ENCODE measurements around the gene GATAD2B.

Gene GATAD2B

DNA sequence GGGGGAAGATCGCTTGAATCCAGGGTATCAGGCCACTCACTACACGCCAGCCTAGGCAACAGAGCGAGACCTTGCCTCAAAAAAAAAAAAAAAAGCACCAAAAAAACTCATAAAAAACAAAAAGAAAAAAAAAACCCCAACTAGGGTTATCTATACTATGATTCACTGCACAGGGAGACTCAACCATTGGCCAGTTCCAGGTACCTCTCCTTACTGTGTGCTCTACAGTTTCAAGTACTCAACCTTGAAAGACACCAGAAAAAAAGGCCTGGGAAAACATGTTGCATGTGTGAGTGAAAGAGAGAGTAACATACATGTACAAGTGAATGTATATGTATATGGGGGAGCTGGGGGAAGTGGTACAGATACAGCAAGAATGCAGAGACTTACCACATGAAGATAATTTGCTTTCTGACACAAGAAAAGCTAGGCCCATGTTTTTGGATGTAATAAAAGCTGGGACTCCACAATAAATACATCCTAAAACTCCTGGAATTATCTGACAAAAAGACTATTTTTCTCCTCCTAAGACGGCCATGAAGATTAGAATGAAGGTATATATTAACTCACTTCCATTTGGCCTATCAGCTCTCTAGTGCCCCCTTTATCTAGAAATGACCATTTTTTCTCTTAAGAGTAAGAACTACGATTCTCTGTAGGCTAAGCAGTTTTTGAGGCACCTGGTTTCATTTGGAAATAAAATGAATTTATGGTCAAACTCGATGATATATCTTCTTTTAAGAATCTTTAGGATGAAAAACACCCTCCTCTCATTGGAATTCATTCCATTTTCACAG, 95.4 kb downstream of the GATAD2B start:
- DNase-seq: no peak

DNA sequence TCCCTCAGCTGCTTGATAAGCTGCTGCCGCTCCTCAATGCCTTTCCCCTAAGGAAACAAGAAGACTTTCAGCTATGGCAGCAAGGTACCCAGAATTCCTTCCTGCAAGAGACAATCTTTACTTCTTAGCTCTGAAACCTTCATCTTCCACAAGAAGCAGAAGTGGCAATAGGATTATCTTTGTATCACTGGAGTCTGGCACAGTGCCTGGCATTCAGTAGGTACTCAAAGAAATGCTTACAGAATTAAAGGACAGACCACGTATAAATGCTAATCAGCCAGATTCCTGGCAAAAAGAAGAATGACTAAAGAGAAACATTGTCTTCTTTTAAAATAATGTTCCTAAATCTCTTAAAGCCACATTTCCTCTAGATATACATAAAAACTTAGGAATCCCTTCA, 103.9 kb downstream of the GATAD2B start:
- no peak for DNase-seq

DNA sequence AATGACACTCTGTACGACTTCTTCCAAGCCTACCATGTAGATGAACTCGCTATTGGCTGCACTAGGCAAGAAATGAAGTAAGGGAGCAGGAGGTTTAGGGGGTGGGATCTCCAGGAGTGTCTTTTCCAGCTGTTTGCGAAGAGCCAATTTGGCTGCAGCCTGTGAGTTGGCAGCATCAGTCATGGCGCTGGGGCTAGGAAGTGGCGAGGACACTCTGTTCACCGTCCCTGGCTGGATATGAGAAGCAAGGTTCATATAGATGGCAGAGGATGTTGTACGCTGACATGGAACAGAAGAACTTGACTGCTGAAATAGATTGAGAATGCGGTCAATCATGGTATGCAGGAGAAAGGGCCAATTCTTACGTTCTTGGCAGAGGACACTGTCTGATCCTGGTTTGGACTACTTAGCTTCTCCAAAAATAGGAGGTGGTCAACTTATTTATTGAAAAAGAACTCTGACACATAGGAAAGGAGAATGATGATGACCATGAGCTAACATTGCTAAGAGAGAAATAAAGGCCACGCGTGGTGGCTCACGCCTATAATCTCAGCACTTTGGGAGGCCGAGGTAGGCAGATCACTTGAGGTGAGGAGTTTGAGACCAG, 106.4 kb downstream of the GATAD2B start:
- no peak for DNase-seq

DNA sequence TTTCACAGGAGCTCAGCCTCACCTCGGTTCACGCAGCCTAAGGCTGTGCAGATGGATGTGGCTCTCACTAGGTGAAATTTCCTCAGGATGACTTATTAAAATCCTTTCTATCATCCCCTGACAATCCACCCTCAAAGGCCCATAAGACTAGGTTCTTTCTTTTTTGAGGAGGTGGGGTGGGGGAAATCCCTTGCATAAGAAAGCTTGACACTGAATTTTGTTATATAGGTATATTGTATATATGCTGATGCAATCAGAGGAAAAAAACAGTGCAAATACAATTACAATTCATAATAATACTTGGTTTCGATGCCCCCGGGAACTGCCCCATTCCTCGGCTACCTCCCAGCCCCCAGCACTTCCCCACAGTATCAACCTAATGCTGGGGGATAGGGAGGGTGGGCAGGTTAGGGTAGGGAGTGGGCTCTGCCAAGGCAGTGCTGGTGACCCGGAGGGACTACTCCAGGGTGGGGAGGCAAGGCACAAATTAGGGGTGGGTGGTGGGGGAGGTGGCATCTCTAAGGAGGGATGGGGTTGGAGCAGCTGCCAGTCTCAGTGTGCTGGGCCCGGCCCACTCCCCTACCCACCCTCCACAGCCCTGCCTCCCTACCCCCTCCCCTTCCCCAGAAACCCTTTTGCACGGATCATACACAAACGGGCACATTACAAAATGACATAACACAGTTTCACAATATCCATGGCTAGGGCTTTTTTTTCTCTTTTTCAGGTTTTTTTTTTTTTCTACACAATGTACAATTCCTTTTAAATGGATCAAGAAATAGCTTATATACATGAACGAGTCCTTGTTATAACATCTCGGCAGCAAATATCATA, 116.7 kb downstream of the GATAD2B start:
- DNase-seq: no peak

DNA sequence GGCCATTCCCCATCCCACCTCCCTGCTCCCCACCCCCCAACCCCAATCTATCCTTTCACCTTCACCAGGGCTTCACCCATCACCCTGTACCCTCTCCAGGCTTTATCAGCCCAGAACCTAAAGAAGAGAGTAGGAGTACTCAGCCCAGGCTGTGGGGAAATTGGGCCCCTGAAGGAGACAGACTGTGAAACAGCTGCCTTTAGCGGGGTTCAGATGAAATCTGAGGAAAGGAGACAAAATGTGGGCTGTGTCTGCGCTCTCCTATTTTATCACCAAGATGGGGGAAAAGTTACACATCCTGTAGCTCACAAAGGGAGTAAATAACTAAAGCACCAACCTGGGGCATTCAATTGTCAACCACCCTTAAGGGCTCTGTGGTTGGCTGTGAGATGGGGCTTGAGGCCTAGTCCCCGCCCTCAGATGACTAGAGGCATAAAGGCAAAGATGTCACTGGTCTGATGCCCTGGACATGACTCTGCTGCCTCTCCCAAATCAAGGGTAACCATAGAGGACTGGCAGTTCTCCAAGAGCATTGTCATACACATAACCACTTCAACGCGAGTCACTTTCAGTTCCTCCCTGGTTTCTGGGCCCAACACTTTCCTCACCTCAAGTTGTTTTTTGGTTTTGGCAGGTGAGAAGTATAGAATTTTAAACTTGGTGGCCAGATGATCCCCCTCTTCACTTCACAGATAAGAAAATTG, 117.6 kb downstream of the GATAD2B start:
- no peak for DNase-seq

DNA sequence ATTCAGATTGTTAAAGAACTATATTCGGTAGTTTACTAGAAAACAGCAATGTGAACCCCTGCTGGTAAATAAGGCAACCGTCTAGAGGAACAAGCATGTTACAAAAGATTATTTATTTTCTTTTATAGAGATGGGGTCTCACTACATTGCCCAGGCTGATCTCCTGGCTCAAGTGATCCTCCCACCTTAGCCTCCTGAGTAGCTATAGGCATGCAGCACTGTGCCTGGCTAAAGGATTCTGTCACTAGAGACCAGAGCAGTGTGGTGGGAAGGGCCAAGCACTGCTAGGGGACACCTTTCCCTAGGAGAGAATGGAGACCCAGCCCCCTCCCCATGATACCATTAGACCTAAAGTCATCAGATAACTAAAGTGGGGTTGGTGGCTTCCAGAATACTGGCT, 118.7 kb downstream of the GATAD2B start:
- no peak for DNase-seq

DNA sequence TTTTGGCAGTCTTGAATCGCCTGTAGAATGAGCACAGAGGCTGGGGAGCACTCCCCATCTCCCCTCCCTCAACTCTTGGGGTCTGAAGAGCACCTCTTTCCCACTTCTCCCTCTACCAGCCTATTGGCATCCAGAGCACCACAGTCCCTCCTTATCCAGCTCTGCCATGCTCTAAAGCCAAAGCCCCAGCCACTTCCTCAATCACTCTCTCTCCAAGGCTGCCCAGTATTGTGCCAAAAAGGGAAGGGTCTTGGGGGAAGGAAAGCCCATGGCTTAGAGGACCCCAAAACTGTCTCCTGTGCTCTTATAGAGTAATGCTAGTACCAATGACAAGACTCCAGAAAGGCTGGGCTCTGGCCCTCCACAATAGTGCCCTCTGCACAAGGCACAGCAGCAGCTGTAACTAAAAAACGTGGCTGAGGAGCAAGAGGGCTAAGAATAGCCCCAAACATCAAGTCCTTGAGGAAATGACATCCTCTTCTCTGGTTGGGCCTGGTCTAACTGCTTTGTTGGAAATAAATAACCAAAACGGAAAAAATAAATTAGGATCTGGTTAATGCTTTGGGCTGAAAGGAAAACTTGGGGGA, 119.2 kb downstream of the GATAD2B start:
- no peak for DNase-seq

DNA sequence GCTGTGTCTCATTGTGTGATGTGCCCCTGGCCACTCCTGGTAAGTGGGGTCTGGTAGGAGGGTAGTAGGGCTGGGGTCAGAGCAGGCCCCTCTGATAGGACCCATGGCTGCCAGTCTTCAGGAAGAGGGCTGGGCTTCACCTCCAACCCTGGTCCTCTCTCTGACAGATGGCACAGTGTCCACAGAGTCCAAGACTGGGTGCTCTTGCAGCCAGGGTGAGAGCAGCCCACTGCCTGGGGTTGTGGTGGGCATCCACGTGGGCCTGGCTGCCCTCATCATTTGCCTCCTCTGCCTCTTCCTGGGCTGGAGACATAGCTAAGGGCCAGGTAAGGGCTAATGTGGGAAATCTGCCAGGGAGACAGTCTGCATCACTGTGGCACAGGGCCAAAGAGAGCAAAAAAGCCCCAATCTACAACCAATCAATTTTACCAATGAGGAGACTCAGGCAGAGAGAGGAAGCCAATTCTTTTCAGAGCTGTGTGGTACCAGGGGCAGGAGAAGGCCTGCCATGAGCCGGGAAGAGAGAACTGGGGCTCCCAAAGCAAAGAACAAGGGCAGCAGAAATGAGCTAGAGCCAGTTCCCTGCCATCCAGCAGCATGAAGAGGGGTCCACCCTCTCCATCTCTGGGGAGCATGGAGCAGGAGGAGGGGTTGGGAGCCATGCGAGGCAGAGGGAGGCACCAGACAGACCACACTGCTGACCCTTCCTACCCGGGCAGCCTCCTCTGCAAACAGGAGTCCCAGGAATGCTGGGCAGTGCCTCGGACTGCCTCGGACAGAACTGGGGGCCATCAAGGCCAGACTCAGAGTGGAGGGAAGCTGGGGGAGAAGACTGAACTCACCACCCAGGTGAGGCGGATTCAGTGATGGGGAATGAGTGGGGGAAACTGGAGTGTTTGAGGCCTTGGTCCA, 120.7 kb downstream of the GATAD2B start:
- no peak for DNase-seq

DNA sequence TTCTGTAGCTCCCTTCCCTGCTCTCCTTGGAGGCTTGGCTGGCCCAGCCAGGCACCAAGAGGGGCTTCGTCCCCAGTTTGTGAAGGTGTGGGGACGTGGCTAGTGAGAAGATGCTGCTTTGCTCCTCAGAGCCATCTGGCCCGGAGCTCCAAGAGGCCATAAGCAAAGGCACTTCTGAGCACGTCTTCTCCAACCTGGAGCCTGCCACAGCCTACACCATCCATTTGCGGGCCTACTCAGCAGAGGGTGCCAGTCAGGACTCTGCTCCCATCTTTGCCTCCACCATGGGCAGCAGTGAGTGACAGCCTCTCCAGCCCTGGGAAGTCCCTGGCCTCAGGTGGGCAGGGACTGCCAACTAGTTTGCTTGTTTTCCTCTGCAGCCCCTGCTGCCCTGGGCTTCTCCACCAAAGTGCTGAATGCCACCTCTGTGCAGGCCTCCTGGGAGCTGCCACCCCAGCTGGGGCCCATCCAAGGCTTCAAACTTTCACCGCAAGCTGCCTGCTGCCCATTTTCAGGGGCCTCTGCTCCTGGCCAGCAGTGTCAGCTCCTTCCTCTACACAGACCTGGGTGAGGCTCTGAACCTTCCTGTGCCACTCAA, 121.6 kb downstream of the GATAD2B start:
- no peak for DNase-seq

DNA sequence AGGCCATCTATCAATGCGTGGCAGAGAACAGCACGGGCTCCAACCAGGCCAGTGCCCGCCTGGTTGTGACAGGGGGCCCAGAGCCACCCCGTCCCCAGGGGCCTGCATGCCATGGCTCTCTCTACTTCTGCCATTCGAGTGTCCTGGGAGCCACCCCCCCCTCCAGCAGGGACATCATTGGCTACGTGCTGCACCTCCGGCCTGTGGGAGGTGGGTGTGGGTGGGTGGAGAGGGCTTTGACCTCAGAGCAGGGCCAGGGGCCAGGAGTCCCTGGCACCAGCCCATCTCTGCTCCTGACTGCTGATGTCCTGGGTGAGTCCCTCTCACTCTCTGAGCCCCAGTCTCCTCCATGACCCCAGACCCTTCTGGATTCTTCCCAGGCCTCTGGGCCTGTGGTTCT, 122.3 kb downstream of the GATAD2B start:
- DNase-seq: no peak

DNA sequence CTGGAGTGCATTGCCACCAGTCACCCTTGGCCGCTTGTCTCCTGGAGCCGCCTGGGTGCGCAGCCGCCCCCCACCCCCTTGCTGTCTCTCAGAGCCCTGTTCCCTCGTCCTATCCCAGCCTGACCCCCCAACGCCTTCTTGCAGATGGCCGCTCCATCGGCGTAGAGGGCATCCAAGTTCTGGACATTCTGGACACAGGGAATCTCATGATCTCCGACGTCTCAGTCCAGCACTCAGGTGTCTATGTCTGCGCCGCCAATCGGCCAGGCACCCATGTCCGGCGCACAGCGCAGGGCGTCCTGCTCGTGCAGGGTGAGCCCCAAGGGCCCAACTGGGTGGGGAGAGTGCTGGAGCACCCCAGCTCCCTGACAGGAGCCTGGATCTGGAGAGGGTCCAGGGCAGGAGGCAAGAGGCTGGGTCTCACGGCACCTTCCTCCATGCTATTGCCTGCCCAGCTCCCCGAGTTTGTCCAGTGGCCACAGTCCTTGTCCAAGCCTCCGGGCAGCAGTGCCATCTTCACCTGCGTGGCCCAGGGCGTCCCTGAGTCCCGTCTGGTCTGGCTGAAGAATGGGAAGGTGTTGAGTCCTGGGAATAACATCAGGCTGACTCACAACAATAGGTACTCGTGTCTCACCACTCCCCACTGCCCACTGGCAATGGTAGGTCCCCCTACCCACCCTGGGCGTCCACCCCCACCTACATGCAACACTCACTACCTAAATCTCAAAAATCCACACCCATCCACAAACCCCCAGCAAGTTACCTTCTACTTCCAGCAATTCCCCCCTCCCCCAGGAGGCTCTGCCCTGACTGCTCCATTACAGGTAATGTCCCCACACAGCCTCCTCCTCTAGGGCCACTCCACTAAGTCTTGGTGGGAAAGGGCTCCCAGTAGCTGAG, 123.0 kb downstream of the GATAD2B start:
- DNase-seq: no peak

DNA sequence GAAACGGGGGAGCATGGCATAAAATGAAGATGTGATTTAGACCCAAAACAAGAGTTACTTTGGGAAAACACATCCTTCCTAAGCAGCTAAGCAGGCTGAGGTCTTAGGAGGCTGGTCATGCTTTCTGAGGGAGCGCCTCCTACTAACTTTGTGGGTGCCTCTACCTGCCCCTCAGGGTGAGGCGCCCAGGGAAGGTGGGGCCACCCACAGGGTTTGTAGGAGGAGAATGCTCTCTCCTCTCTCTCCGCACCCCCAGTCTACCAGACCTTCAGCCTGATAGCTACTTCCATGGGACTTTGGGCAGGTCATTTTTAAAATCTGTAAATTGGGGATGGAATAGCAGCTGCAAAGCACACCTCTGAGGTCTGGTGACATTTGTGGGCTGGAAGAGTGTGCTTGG, 123.8 kb downstream of the GATAD2B start:
- no peak for DNase-seq

DNA sequence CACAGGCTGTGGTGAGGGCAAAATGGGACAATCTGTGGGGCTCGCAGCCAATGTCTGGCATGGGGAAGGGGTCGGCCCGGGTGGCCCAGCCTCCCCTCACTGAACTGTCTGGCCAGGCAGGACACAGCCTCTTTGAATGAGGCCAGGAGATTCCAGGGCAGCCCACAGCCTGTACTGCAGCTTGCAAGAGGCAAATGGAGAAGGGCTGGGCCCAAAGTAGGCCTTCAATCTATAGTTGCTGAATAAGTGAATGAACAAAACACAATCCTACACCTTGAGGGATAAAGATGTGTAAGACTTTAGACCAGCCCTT, 124.3 kb downstream of the GATAD2B start:
- DNase-seq: no peak

DNA sequence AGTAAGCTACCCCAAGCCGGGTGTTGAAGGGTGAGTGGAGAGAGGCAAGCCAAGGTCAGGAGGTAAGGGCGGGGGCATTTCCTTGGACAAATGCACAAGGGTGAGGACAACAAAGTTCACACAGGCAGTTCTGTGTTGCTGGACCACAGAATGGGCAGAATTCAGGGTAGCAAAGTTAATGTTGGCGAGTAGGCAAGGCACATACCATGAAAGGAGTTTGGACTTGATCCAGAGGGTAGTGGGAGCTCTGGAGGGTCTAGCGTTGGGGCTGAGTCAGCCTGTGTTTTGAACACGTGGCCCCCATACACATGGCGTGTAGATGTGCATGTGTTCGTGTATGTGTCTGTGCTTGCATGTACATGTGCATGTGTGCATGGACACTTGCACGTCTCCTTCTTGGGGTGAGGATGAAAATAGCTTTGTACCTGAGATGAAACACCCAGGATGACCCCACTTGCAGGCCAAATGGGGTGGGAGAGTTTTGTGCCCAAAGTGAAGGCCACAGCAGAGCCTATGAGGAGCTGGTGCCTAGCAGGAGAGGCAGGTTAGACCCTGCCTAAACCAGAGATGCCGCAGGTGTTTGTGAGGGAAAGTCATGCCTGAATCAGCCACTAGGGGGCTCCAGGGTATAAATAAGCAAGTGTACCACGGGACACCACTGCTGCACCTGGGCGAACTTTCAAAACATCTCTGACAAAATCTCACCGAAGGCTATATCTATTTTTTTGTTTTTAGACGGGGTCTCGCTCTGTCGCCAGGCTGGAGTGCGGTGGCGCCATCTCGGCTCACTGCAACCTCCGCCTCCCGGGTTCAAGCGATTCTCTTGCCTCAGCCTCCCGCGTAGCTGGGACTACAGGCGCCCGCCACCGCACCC, 125.7 kb downstream of the GATAD2B start:
- DNase-seq: peak; percentile 16

DNA sequence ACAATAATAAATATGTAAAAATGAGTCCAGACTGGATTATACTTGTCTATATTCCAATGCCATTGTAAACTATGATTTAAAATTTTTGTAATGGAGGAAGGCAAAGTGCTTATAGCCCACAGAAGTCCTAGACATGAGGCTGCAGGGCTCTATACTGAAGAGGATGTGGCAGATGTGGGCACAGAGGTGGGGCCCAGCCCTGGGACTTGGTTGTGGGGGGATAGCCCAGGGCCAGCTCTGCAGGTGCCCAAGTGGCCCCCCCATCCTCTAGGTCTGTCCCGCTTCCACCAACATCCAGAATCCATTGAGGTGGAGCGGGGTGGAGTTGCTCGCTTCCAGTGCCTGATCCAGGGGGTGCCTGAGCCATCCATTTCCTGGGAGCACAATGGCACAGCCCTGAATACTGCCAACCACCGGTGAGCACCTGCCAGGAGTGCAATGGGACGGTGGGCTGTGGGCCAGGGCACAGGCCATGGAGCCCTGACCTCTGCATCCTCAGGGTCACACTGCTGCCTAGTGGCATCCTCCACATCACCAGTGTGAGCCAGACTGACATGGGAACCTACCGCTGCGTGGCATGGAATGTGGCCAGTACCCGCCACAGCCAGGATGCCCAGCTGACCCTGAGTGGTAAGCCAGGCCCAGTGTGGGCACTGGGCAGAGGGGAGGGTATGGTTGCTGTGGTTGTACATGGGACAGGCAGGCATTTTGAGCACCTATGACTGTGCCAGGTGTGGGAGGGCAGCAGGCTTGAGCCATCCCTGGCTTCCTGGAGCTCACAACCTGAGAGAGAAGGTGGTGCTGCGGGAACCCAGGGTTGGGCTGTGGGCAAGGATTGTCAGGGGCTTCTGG, 126.6 kb downstream of the GATAD2B start:
- no peak for DNase-seq

DNA sequence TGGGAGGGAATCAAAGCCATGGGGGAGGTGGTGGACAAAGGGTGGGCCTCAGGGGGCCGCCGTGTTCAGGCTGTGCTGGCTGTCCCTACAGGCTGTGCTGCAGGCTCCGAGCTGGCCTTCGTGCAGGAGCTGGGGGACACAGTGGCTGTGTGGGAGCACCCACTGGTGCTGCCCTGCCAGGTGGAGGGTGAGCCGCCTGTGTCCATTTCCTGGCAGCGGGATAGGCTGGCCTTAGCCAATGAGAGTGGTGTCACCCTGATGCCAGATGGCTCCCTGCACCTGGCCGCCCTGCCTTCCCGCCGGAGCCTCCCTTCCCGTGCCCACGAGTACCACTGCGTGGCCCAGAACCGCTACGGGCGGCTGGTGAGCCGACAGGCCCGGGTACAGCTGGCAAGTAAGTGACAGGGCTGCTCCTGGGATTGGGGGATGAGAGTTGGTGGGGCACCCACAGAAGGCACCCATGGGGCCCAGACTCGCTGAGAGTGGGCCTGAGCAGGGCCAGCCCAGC, 127.4 kb downstream of the GATAD2B start:
- no peak for DNase-seq

DNA sequence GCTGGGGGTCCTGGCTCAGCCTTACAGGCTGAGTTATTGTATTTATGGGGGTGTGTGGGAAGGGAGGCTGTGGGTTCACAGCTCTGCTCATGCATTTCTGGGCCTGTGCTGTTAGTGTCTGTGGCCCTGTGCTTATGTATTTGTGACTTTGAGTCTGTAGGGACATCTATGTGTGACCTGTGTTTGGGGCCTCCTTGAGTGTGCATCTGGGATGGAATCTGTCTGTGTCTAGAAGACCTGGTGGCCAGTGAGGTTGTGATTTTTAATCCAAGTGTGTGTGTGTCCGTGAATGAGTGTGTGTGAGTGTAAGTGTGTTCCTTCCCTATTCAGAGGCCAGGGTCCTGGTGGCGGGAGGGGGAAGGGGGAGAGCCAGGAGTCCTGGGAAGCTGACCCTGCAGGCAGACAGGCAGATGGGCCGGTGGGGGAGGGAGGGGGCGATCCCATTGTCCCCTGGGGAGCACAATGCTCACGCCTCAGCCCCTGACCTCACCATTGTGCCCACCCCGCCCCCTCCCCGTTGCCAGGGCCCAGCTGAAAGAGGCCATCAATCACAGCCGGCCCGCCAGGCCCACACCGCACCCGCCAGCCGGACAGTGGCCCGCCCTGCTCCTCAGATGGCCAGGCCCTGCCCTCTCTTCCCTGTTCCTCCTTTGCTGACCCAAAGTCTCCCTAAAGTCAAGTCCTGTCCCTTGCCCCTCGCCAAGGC, 128.0 kb downstream of the GATAD2B start:
- DNase-seq: no peak
